Measurements from ENCODE around the gene ZNF692. TPM values are rescaled to one million over a fixed set of nuclear protein-coding genes. Genes with fewer than 3 reads are reported as not detected.

ZNF692 gene
- total and polyA plus RNA-seq, 9 donors, result 13.2 to 47.7 (median 35.4) TPM

GRCh38 chr1:248897412-248898337 is 38.8 kb upstream of the ZNF692 start:
- no peak for DNase-seq
- no peaks in the 10 kb centered on the region for H3K9me3 ChIP-seq
- H3K36me3 ChIP-seq, result no peaks in the 10 kb centered on the region
- no peaks in the 10 kb centered on the region for H3K4me1 ChIP-seq (ENCODE audit: insufficient read depth)
- 66 to 78% (median 78%) methylated on average over 8 to 9 of the region's 9 CpGs for WGBS, 3 donors
- no peak for TF ChIP-seq EP300 (IDR thresholded peaks at IDR 0.05)
- no peak for TF ChIP-seq CTCF (IDR thresholded peaks at IDR 0.05)
- no peak for TF ChIP-seq POLR2A (IDR thresholded peaks at IDR 0.05)
- intact Hi-C loops (cut with DNase I), result no loop called here
- no peaks in the 10 kb centered on the region for H3K27me3 ChIP-seq
- H3K4me3 ChIP-seq, result no peak overlapping the region
- no peak overlapping the region for H3K27ac ChIP-seq

GRCh38 chr1:248894837-248895236 is 36.0 kb upstream of the ZNF692 start:
- intact Hi-C loops (cut with DNase I), result no loop called here
- TF ChIP-seq CTCF (IDR thresholded peaks at IDR 0.05) (no peak), EP300 (IDR thresholded peaks at IDR 0.05) (no peak), POLR2A (IDR thresholded peaks at IDR 0.05) (no peak)
- H3K9me3 ChIP-seq, result no peaks in the 10 kb centered on the region
- H3K4me1 ChIP-seq (ENCODE audit: insufficient read depth), result no peaks in the 10 kb centered on the region
- DNase-seq, result no peak
- H3K27me3 ChIP-seq, result no peaks in the 10 kb centered on the region
- H3K27ac ChIP-seq, result no peak overlapping the region
- H3K36me3 ChIP-seq, result no peaks in the 10 kb centered on the region
- no peak overlapping the region for H3K4me3 ChIP-seq

GRCh38 chr1:248892590-248892989 is 33.7 kb upstream of the ZNF692 start:
- intact Hi-C loops (cut with DNase I), result no loop called here

GRCh38 chr1:248891758-248892157 is 32.9 kb upstream of the ZNF692 start:
- no peaks in the 10 kb centered on the region for H3K9me3 ChIP-seq
- no peak for DNase-seq
- peaks cover 1% of the 10 kb centered on the region for H3K4me1 ChIP-seq (ENCODE audit: insufficient read depth)
- H3K27me3 ChIP-seq, result no peaks in the 10 kb centered on the region
- no peak overlapping the region for H3K27ac ChIP-seq
- no peaks in the 10 kb centered on the region for H3K36me3 ChIP-seq
- 89 to 93% (median 91%) methylated on average over 2 of the region's 2 CpGs for WGBS, 3 donors
- intact Hi-C loops (cut with DNase I), result no loop called here
- TF ChIP-seq POLR2A (IDR thresholded peaks at IDR 0.05) (no peak), EP300 (IDR thresholded peaks at IDR 0.05) (no peak), CTCF (IDR thresholded peaks at IDR 0.05) (no peak)
- no peak overlapping the region for H3K4me3 ChIP-seq

More at GRCh38 chr1:248892590-248892989, 33.7 kb upstream of the ZNF692 start:
- DNase-seq, result no peak
- H3K4me1 ChIP-seq (ENCODE audit: insufficient read depth), result peaks cover 1% of the 10 kb centered on the region
- no peak overlapping the region for H3K4me3 ChIP-seq
- no peak for TF ChIP-seq CTCF (IDR thresholded peaks at IDR 0.05)
- no peak for TF ChIP-seq POLR2A (IDR thresholded peaks at IDR 0.05)
- no peak for TF ChIP-seq EP300 (IDR thresholded peaks at IDR 0.05)
- H3K27me3 ChIP-seq, result no peaks in the 10 kb centered on the region
- WGBS, 3 donors, result 80 to 87% (median 86%) methylated on average over 1 of the region's 1 CpG
- no peak overlapping the region for H3K27ac ChIP-seq
- no peaks in the 10 kb centered on the region for H3K36me3 ChIP-seq
- no peaks in the 10 kb centered on the region for H3K9me3 ChIP-seq

Measured in ovary (tissue), 9 donors.